SK-N-MC (cell line): ENCODE data around the gene ADGRL3.

Source experiments
- EZH2 ChIP-seq: fragments of 200-600 bp; sonication (generic); IDR thresholded peaks from one replicate; pipeline ENCODE4 v1.6.1; 2017; ENCODE audit warnings: antibody characterized with exemption
- POLR2AphosphoS5 ChIP-seq: IDR thresholded peaks from 2 replicates; pipeline ENCODE4 v1.6.1; 2012; ENCODE audit warnings: mild to moderate bottlenecking, low read depth, low read length, borderline replicate concordance

DNA sequence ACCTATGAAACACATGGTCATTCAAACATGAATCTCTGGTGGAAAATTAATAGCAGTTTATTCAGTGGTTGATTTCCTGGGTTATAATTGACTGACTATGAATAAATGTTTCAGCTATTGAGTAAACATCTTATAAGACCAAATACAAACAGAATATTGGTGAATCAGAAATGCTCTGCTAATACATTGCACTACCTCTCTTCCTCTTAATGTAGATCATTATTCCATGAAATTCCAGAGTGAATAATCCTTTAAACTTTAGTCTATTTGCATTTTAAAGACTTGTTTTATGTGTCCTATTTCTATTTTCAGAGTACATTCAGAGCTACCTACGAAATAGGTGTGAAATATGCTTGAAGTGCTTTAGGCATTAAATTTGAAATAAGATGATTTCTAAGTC is 715.4 kb downstream of the ADGRL3 start:
- no peak for TF ChIP-seq POLR2AphosphoS5
- TF ChIP-seq EZH2, result no peak
